ENCODE measurements around the gene C3orf80. TPM values are rescaled to one million over a fixed set of nuclear protein-coding genes. Genes with fewer than 3 reads are reported as not detected.
"Not testable (repeated sequence)": the region's sequence is repeated elsewhere in the genome, so short reads cannot be mapped to it uniquely, and the experiment has no call there.

The C3orf80 gene
- total RNA-seq, 1 experiment from 2014 or later, result 0.13 TPM

DNA sequence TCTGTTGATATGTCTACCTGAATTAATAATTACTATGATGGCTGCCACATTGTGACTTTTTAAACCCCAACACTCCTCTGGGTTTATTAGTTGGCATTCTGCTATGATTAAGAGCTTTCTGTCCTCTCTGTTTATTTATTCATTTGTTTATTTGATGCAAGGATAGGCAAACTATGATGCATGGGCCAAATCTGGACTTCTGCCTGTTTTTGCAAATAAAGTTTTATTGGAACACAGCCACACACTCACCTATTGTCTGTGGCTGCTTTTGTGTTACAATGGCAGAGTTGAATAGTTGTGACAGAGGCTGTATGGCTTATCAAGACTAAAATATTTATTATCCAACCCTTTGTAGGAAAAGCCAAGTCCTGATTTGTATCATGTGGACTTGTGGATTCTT, 48.3 kb upstream of the C3orf80 start:
- H3K36me3 Mint-ChIP-seq (ENCODE audit: insufficient read depth in 1 of 3, low read depth in 3 of 3), result peaks cover 2 to 12% (median 11%) of the 10 kb centered on the region in 3 experiments; a peak in 5 of 7 replicates
- H3K18ac ChIP-seq (ENCODE audit: insufficient read length, low read depth, low read length), result no peak overlapping the region
- no peak overlapping the region for H3K14ac ChIP-seq (ENCODE audit: insufficient read depth, low read length)
- H2BK15ac ChIP-seq (ENCODE audit: low read depth, low read length), result no peak overlapping the region
- H2BK20ac ChIP-seq (ENCODE audit: low read depth, low read length, poor library complexity, severe bottlenecking), result no peak overlapping the region
- peaks cover 13 to 14% of the 10 kb centered on the region in 2 experiments for H3K9me3 Mint-ChIP-seq
- H4K8ac ChIP-seq (replicated peaks; ENCODE audit: insufficient read length, low read depth, low read length), result no peak overlapping the region
- H3K4me3 Mint-ChIP-seq, result no peak overlapping the region
- no peaks in the 10 kb centered on the region for H3K23me2 ChIP-seq (ENCODE audit: insufficient read length, low read depth, low read length, poor library complexity, severe bottlenecking)
- no peaks in the 10 kb centered on the region for H3K27me3 Mint-ChIP-seq (ENCODE audit: low read depth)
- no peaks in the 10 kb centered on the region for H4K20me1 ChIP-seq (ENCODE audit: control insufficient read depth, insufficient read depth, insufficient read length)
- no peak overlapping the region for H2AFZ ChIP-seq (ENCODE audit: low read length)
- no peaks in the 10 kb centered on the region for H3K79me2 ChIP-seq (ENCODE audit: insufficient read depth, low read length)
- H3T11ph ChIP-seq (ENCODE audit: low read length), result no peak overlapping the region
- H3K9ac ChIP-seq (ENCODE audit: extremely low read depth, insufficient read length, low read length), result no peak overlapping the region
- no peak overlapping the region for H4K5ac ChIP-seq (ENCODE audit: insufficient read length, low read depth, low read length)
- H3K4me1 Mint-ChIP-seq, result peaks cover 4 to 8% of the 10 kb centered on the region in 2 experiments; a peak in 3 of 4 replicates
- H3K4me2 ChIP-seq (ENCODE audit: insufficient read depth, insufficient read length, low read length), result no peak overlapping the region
- H4K91ac ChIP-seq (ENCODE audit: insufficient read length, low read depth, low read length), result no peak overlapping the region
- no peaks in the 10 kb centered on the region for H3K79me1 ChIP-seq (ENCODE audit: insufficient read depth, low read depth, low read length, poor library complexity, severe bottlenecking)
- H3K27ac Mint-ChIP-seq, result no peak overlapping the region
- TF ChIP-seq, protein P1, sequence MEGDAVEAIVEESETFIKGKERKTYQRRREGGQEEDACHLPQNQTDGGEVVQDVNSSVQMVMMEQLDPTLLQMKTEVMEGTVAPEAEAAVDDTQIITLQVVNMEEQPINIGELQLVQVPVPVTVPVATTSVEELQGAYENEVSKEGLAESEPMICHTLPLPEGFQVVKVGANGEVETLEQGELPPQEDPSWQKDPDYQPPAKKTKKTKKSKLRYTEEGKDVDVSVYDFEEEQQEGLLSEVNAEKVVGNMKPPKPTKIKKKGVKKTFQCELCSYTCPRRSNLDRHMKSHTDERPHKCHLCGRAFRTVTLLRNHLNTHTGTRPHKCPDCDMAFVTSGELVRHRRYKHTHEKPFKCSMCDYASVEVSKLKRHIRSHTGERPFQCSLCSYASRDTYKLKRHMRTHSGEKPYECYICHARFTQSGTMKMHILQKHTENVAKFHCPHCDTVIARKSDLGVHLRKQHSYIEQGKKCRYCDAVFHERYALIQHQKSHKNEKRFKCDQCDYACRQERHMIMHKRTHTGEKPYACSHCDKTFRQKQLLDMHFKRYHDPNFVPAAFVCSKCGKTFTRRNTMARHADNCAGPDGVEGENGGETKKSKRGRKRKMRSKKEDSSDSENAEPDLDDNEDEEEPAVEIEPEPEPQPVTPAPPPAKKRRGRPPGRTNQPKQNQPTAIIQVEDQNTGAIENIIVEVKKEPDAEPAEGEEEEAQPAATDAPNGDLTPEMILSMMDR (conservative IDR thresholded peaks at IDR 0.05), result no peak
- no peaks in the 10 kb centered on the region for H3K9me3 ChIP-seq (ENCODE audit: control insufficient read depth, low read depth, low read length)
- no peak overlapping the region for H3K56ac ChIP-seq (ENCODE audit: insufficient read length, low read depth, low read length)
- H2AK5ac ChIP-seq (ENCODE audit: insufficient read length, low read length), result no peak overlapping the region
- DNase-seq, result no peak
- H2BK12ac ChIP-seq (ENCODE audit: insufficient read length, low read depth, low read length), result no peak overlapping the region
- no peaks in the 10 kb centered on the region for H3K27me3 ChIP-seq (ENCODE audit: insufficient read depth, low read length)
- no peak overlapping the region for H3K4ac ChIP-seq (ENCODE audit: low read depth, low read length)
- no peaks in the 10 kb centered on the region for H3K4me1 ChIP-seq (ENCODE audit: insufficient read depth, low read length)
- no peak overlapping the region for H3K23ac ChIP-seq (ENCODE audit: insufficient read length, low read depth, low read length)
- no peak overlapping the region for H2BK5ac ChIP-seq (ENCODE audit: insufficient read length, low read length)
- no peak overlapping the region for H3K27ac ChIP-seq (ENCODE audit: insufficient read length, low read depth, low read length)
- H2BK120ac ChIP-seq (ENCODE audit: low read depth, low read length, poor library complexity, severe bottlenecking), result no peak overlapping the region

DNA sequence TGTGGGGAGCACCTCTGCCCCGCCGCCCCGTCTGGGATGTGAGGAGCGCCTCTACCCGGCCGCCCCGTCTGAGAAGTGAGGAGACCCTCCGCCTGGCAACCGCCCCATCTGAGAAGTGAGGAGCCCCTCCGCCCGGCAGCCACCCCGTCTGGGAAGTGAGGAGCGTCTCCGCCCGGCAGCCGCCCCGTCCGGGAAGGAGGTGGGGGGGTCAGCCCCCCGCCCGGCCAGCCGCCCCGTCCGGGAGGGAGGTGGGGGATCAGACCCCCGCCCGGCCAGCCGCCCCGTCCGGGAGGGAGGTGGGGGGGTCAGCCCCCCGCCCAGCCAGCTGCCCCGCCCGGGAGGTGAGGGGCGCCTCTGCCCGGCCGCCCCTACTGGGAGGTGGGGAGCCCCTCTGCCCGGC, 46.6 kb upstream of the C3orf80 start:
- H2AK5ac ChIP-seq (ENCODE audit: insufficient read length, low read length); H4K5ac ChIP-seq (ENCODE audit: insufficient read length, low read depth, low read length); H3K56ac ChIP-seq (ENCODE audit: insufficient read length, low read depth, low read length); H3K18ac ChIP-seq (ENCODE audit: insufficient read length, low read depth, low read length); H2BK12ac ChIP-seq (ENCODE audit: insufficient read length, low read depth, low read length); H2BK20ac ChIP-seq (ENCODE audit: low read depth, low read length, poor library complexity, severe bottlenecking); H3K79me1 ChIP-seq (ENCODE audit: insufficient read depth, low read depth, low read length, poor library complexity, severe bottlenecking); H3K4me1 ChIP-seq (ENCODE audit: insufficient read depth, low read length); H3T11ph ChIP-seq (ENCODE audit: low read length); H3K4me1 Mint-ChIP-seq; H3K27ac Mint-ChIP-seq; H3K14ac ChIP-seq (ENCODE audit: insufficient read depth, low read length); H2BK15ac ChIP-seq (ENCODE audit: low read depth, low read length); H4K20me1 ChIP-seq (ENCODE audit: control insufficient read depth, insufficient read depth, insufficient read length); H4K8ac ChIP-seq (replicated peaks; ENCODE audit: insufficient read length, low read depth, low read length); H3K9ac ChIP-seq (ENCODE audit: extremely low read depth, insufficient read length, low read length); H3K79me2 ChIP-seq (ENCODE audit: insufficient read depth, low read length); H2AFZ ChIP-seq (ENCODE audit: low read length); H3K23me2 ChIP-seq (ENCODE audit: insufficient read length, low read depth, low read length, poor library complexity, severe bottlenecking); H3K27me3 Mint-ChIP-seq (ENCODE audit: low read depth); H2BK5ac ChIP-seq (ENCODE audit: insufficient read length, low read length); H2BK120ac ChIP-seq (ENCODE audit: low read depth, low read length, poor library complexity, severe bottlenecking); H3K27ac ChIP-seq (ENCODE audit: insufficient read length, low read depth, low read length); H3K4ac ChIP-seq (ENCODE audit: low read depth, low read length); H4K91ac ChIP-seq (ENCODE audit: insufficient read length, low read depth, low read length); H3K9me3 ChIP-seq (ENCODE audit: control insufficient read depth, low read depth, low read length); DNase-seq; H3K23ac ChIP-seq (ENCODE audit: insufficient read length, low read depth, low read length); H3K4me2 ChIP-seq (ENCODE audit: insufficient read depth, insufficient read length, low read length); H3K27me3 ChIP-seq (ENCODE audit: insufficient read depth, low read length); H3K4me3 Mint-ChIP-seq: not testable (repeated sequence)
- WGBS (ENCODE audit: extremely low coverage, insufficient read length, low lambda C conversion rate), result no CpG with 5 or more reads among the region's 35 CpGs
- peaks cover 13 to 14% of the 10 kb centered on the region in 2 experiments for H3K9me3 Mint-ChIP-seq
- peaks cover 2 to 12% (median 11%) of the 10 kb centered on the region in 3 experiments; a peak in 5 of 7 replicates for H3K36me3 Mint-ChIP-seq (ENCODE audit: insufficient read depth in 1 of 3, low read depth in 3 of 3)
